RWPE1 (cell line): ENCODE results near the gene SCNN1B.
"Not testable (repeated sequence)": the region's sequence is repeated elsewhere in the genome, so short reads cannot be mapped to it uniquely, and the experiment has no call there.

Experiments
- CTCF ChIA-PET: fragments of 350-600 bp; sonication (Branson Sonifier 250); formaldehyde crosslinking; extraction: SDS; loops from one replicate; lab custom pipeline; 2021; lab: Yijun Ruan, JAX
- POLR2A ChIA-PET: fragments of 400-600 bp; formaldehyde crosslinking; extraction: SDS; loops from one replicate; lab custom pipeline; 2020; ENCODE audit warnings: antibody characterized with exemption; ENCODE audit not compliant: low non-redundant PET; lab: Yijun Ruan, JAX
- DNase-seq: peaks from one replicate; pipeline ENCODE4 v3.0.0; 2012; ENCODE audit warnings: low spot score
- H3K27ac ChIP-seq: fragments of 450-650 bp; 2 replicates; pipeline ENCODE4 v1.5.1; 2017
- CTCF ChIP-seq: fragments of 450-650 bp; conservative IDR thresholded peaks from 2 replicates; pipeline ENCODE4 v1.5.1; 2017; ENCODE audit warnings: low read depth, mild to moderate bottlenecking

The SCNN1B gene

DNA sequence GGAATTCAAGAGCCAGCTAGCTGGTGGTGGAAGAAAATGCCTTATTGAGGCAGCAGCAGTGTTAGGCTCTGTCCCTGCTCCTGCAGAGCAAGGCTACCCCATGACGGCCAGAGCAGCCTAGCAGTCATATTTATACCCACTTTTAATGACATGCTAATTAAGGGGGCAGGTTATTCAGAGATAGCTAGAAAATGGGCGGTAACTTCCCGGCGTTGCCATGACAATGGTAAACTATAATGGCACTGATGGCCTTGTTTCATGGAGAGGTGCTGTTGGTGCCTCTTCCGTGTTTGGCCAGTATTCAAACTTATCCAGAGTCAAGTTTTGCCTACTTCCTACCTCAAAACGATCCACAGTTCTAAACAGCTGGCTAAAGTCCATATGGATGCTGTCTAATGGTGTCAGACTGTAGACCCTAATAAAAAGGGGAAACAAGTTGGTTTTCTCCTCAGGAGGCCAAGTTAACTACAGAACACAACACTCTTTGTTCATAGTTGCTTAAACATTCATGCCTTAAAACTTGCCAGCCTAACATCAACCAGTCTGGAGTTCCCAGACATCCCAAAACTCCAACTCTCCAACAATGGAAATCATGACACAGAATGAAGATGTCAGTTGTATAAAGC, 3.7 kb upstream of the SCNN1B start:
- ChIA-PET CTCF (no interaction called here), POLR2A (no interaction called here)
- no peak overlapping the region for H3K27ac ChIP-seq
- TF ChIP-seq CTCF = no peak
- DNase-seq = no peak

DNA sequence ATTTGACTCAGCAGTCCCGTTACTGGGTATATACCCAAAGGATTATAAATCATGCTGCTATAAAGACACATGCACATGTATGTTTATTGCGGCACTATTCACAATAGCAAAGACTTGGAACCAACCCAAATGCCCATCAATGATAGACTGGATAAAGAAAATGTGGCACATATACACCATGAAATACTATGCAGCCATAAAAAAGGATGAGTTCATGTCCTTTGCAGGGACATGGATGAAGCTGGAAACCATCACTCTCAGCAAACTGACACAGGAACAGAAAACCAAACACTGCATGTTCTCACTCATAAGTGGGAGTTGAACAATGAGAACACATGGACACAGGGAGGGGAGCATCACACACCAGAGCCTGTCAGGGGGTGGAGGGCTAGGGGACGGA, 2.3 kb upstream of the SCNN1B start:
- DNase-seq, H3K27ac ChIP-seq, POLR2A ChIA-PET: not testable (repeated sequence)
- CTCF ChIA-PET = interaction anchor here (0.6 kb wide), 1 partner anchor 19 kb away, joined by 4 read pairs; no protein-coding TSS in a partner anchor

GRCh38 chr16:23301251-23302044, 654 bp upstream of the SCNN1B start:
- no peak overlapping the region for H3K27ac ChIP-seq
- CTCF ChIA-PET = interaction anchor here (0.7 kb wide), 1 partner anchor 28 kb away, joined by 3 read pairs; no protein-coding TSS in a partner anchor
- POLR2A ChIA-PET = no interaction called here
- DNase-seq = no peak
- TF ChIP-seq CTCF = no peak

- no peak overlapping the region for H3K27ac ChIP-seq
- no peak for DNase-seq
- POLR2A ChIA-PET = no interaction called here
- CTCF ChIA-PET = no interaction called here
- no peak for TF ChIP-seq CTCF
Measured at GRCh38 chr16:23303685-23304084, 1.6 kb downstream of the SCNN1B start.

DNA sequence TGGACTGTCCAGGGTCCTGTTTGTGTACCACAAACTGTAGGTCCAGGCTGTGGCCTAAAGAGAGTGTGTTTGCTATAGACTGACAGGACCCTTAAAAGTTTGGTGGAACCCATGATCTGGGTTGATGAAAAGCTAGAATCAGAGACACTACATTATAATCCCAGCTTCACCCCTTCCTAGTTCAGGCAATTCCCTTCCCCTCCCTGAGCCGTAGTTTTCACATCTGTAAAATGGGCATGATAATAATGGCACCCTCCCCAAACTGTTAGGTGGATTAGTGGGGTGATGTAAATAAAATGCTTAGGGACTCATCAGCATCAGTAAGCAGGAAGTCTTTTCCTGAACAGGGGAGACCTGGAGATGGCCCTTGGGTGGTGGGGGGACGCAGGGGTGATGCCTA, 2.5 kb downstream of the SCNN1B start:
- no peak for DNase-seq
- no peak overlapping the region for H3K27ac ChIP-seq
- no peak for TF ChIP-seq CTCF
- POLR2A ChIA-PET = no interaction called here
- CTCF ChIA-PET = no interaction called here

- TF ChIP-seq CTCF = no peak
- DNase-seq = no peak
- ChIA-PET POLR2A (no interaction called here), CTCF (no interaction called here)
- H3K27ac ChIP-seq = no peak overlapping the region
Measured at GRCh38 chr16:23306199-23307100, 4.3 kb downstream of the SCNN1B start.
